Neuronal stem cell (in vitro differentiated cells): ENCODE measurements around the gene IGSF21.

Experiments
- DNase-seq: peaks from one replicate; pipeline ENCODE4 v3.0.0-alpha.2; 2013; ENCODE audit warnings: low spot score
- H2AFZ ChIP-seq: one replicate; pipeline ENCODE4 v1.6.1; 2013; ENCODE audit warnings: mild to moderate bottlenecking, low read length, inconsistent platforms
- H2AK5ac ChIP-seq: 2 replicates; pipeline ENCODE4 v1.6.1; 2013; ENCODE audit warnings: low read depth, mild to moderate bottlenecking, inconsistent platforms, low read length, moderate library complexity, mixed read lengths
- H2BK120ac ChIP-seq: 2 replicates; pipeline ENCODE4 v1.6.1; 2013; ENCODE audit warnings: low read depth, mild to moderate bottlenecking, inconsistent platforms, low read length, moderate library complexity, mixed read lengths
- H2BK12ac ChIP-seq: one replicate; pipeline ENCODE4 v1.6.1; 2013; ENCODE audit warnings: low read length, inconsistent platforms
- H2BK15ac ChIP-seq: 2 replicates; pipeline ENCODE4 v1.6.1; 2013; ENCODE audit warnings: mild to moderate bottlenecking, low read length, inconsistent platforms, mixed read lengths
- H2BK5ac ChIP-seq: one replicate; pipeline ENCODE4 v1.6.1; 2013; ENCODE audit warnings: inconsistent platforms, mild to moderate bottlenecking, low read length, moderate library complexity
- H3K14ac ChIP-seq: one replicate; pipeline ENCODE4 v1.6.1; 2013; ENCODE audit warnings: low read length, inconsistent platforms
- H3K18ac ChIP-seq: 2 replicates; pipeline ENCODE4 v1.6.1; 2013; ENCODE audit warnings: low read length, inconsistent platforms
- H3K23ac ChIP-seq: 2 replicates; pipeline ENCODE4 v1.6.1; 2013; ENCODE audit warnings: low read depth, mild to moderate bottlenecking, mixed read lengths, low read length, inconsistent platforms; ENCODE audit not compliant: poor library complexity
- H3K27ac ChIP-seq: replicated peaks from 3 replicates; pipeline ENCODE4 v1.5.1; 2013; ENCODE audit warnings: low read length, inconsistent platforms
- H3K27me3 ChIP-seq, 3 experiments: 2 replicates each; pipeline ENCODE4 v1.6.1; 2013; ENCODE audit warnings: low read length in 3 of 3, mild to moderate bottlenecking in 2 of 3, inconsistent platforms in 1 of 3, low read depth in 1 of 3, mixed read lengths in 1 of 3, moderate library complexity in 1 of 3; ENCODE audit not compliant: control insufficient read depth in 3 of 3, insufficient read depth in 3 of 3
- H3K36me3 ChIP-seq, 2 donors: replicated peaks in 1 of 2; 2 replicates each; pipeline ENCODE4 v1.6.1; 2013; ENCODE audit warnings: low read length in 2 of 2; ENCODE audit not compliant: control insufficient read depth in 2 of 2, insufficient read depth in 2 of 2
- H3K4ac ChIP-seq: 2 replicates; pipeline ENCODE4 v1.6.1; 2013; ENCODE audit warnings: inconsistent platforms, mild to moderate bottlenecking, low read length, moderate library complexity
- H3K4me1 ChIP-seq, 2 donors: 1 replicate in 1 of 2; 2 replicates in 1 of 2; pipeline ENCODE4 v1.6.1; 2013; ENCODE audit warnings: low read length in 2 of 2, low read depth in 1 of 2; ENCODE audit not compliant: control insufficient read depth in 2 of 2, insufficient read depth in 1 of 2
- H3K4me2 ChIP-seq: one replicate; pipeline ENCODE4 v1.6.1; 2013; ENCODE audit warnings: mild to moderate bottlenecking, low read length, inconsistent platforms; ENCODE audit not compliant: insufficient read depth, poor library complexity, severe bottlenecking
- H3K4me3 ChIP-seq, 2 donors: 2 replicates each; pipeline ENCODE4 v1.5.1; 2013; ENCODE audit warnings: low read length in 2 of 2, mild to moderate bottlenecking in 2 of 2, inconsistent platforms in 1 of 2, moderate library complexity in 1 of 2
- H3K79me1 ChIP-seq: one replicate; pipeline ENCODE4 v1.6.1; 2013; ENCODE audit warnings: low read depth, mild to moderate bottlenecking, inconsistent platforms, low read length, moderate library complexity
- H3K9ac ChIP-seq: one replicate; pipeline ENCODE4 v1.6.1; 2013; ENCODE audit warnings: mild to moderate bottlenecking, low read depth, low read length, inconsistent platforms; ENCODE audit not compliant: poor library complexity
- H3K9me3 ChIP-seq, 2 donors: replicated peaks in 1 of 2; 2 replicates each; pipeline versions ENCODE3 to v1.6.1; 2013; ENCODE audit warnings: low read length in 2 of 2, mild to moderate bottlenecking in 2 of 2, inconsistent platforms in 1 of 2, low read depth in 1 of 2, mixed read lengths in 1 of 2, moderate library complexity in 1 of 2; ENCODE audit not compliant: control insufficient read depth in 2 of 2, insufficient read depth in 1 of 2
- H4K8ac ChIP-seq: one replicate; pipeline ENCODE4 v1.6.1; 2013; ENCODE audit warnings: low read depth, mild to moderate bottlenecking, inconsistent platforms, low read length, moderate library complexity
- H4K91ac ChIP-seq: one replicate; pipeline ENCODE4 v1.6.1; 2013; ENCODE audit warnings: low read length, low read depth, mild to moderate bottlenecking, inconsistent platforms; ENCODE audit not compliant: poor library complexity
- WGBS, 2 donors: extraction: QIAGEN DNeasy Blood & Tissue Kit; methylation state at CpG; one replicate each; pipeline ENCODE4 v1.1.7; 2013; ENCODE audit warnings: missing lambda C conversion rate in 2 of 2, mixed read lengths in 1 of 2; ENCODE audit not compliant: insufficient read length in 2 of 2, insufficient replicate concordance in 1 of 2; ENCODE audit errors: extremely low coverage in 2 of 2; 5-methylcytosine and 5-hydroxymethylcytosine counted together

The IGSF21 gene

GRCh38 chr1:18233176-18233864 is 125.7 kb downstream of the IGSF21 start:
- no peak overlapping the region for H2BK15ac ChIP-seq
- WGBS, 2 donors = no CpG with 5 or more reads among the region's 5 CpGs
- H3K4me2 ChIP-seq = no peak overlapping the region
- H3K36me3 ChIP-seq = no peaks in the 10 kb centered on the region
- DNase-seq = no peak
- H3K27me3 ChIP-seq = no peaks in the 10 kb centered on the region
- peaks cover 3 to 5% of the 10 kb centered on the region in 2 donors for H3K9me3 ChIP-seq
- H2BK120ac ChIP-seq = no peak overlapping the region
- no peak overlapping the region for H3K4me3 ChIP-seq
- no peak overlapping the region for H2BK12ac ChIP-seq
- no peak overlapping the region for H3K14ac ChIP-seq
- no peak overlapping the region for H2AFZ ChIP-seq
- H3K27ac ChIP-seq = no peak overlapping the region
- no peak overlapping the region for H4K91ac ChIP-seq
- no peak overlapping the region for H3K18ac ChIP-seq
- H2BK5ac ChIP-seq = no peak overlapping the region
- H3K23ac ChIP-seq = no peak overlapping the region
- H4K8ac ChIP-seq = no peak overlapping the region
- no peak overlapping the region for H2AK5ac ChIP-seq
- peaks cover 1% of the 10 kb centered on the region for H3K79me1 ChIP-seq
- peaks cover 0 to 10% of the 10 kb centered on the region in 2 donors for H3K4me1 ChIP-seq
- H3K9ac ChIP-seq = no peak overlapping the region
- no peak overlapping the region for H3K4ac ChIP-seq

DNA sequence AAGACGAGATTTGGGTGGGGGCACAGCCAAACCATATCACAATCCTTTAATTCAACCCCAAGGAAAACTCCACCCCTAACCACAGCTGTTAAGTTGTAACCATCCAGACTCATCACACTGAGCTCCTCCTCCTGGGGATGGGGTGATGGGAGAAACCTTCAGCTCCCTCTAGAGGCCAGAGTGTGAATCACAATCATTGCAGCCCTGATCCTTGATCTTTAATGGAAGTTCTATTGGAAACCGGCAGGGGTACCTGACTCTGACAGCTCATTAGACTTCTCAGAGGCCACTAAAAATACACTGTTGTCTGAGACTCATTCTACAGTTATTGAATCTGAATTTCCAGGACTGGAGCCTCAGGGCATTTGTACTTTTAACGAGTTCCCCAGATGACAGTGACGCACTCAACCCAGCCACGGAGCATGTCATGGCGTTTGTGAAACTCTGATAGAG is 127.2 kb downstream of the IGSF21 start:
- Histone ChIP-seq H2AFZ (no peak overlapping the region), H3K14ac (no peak overlapping the region), H2BK5ac (no peak overlapping the region), H3K23ac (no peak overlapping the region), H3K27me3 (no peaks in the 10 kb centered on the region), H2AK5ac (no peak overlapping the region), H3K79me1 (peaks cover 1% of the 10 kb centered on the region), H2BK120ac (no peak overlapping the region), H2BK15ac (no peak overlapping the region), H2BK12ac (no peak overlapping the region), H3K4me2 (no peak overlapping the region), H3K4me1 (peaks cover 0 to 7% of the 10 kb centered on the region in 2 donors), H3K18ac (no peak overlapping the region), H3K4me3 (no peak overlapping the region), H3K36me3 (no peaks in the 10 kb centered on the region), H3K4ac (no peak overlapping the region), H4K91ac (no peak overlapping the region), H3K27ac (no peak overlapping the region), H4K8ac (no peak overlapping the region), H3K9ac (no peak overlapping the region), H3K9me3 (peaks cover 3 to 5% of the 10 kb centered on the region in 2 donors)
- WGBS, 2 donors = no CpG with 5 or more reads among the region's 6 CpGs
- peak; percentile 75 for DNase-seq

DNA sequence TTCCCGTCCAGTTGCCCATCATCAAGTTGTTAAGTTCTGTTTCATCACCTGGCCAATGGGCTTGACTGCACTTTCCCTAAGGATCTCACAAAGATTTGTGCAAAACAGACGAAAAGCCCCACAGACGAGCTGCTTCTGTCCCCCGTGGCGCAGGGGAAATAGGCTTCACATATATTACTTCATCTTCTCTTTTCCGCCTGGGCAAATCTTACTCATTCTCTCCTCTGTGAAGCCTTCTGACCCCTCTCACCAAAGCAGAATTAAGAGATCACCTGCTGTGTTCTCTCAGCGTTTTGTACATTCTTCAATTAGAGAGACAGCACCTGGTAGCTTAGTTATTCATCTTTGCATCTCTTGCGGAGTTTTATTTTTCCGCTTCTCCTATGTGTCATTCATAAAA is 129.8 kb downstream of the IGSF21 start:
- no peak overlapping the region for H4K8ac ChIP-seq
- H4K91ac ChIP-seq = no peak overlapping the region
- H3K4me3 ChIP-seq = no peak overlapping the region
- no peaks in the 10 kb centered on the region for H3K36me3 ChIP-seq
- H3K18ac ChIP-seq = no peak overlapping the region
- no peak overlapping the region for H3K9ac ChIP-seq
- no peak overlapping the region for H3K14ac ChIP-seq
- H2BK12ac ChIP-seq = no peak overlapping the region
- no peak overlapping the region for H2BK120ac ChIP-seq
- H3K4me1 ChIP-seq = peaks cover 0 to 7% of the 10 kb centered on the region in 2 donors
- H3K27me3 ChIP-seq = no peaks in the 10 kb centered on the region
- no peak overlapping the region for H2AK5ac ChIP-seq
- H3K23ac ChIP-seq = no peak overlapping the region
- no CpG with 5 or more reads among the region's 9 CpGs for WGBS, 2 donors
- H2AFZ ChIP-seq = no peak overlapping the region
- peaks cover 1% of the 10 kb centered on the region for H3K79me1 ChIP-seq
- no peak overlapping the region for H3K4me2 ChIP-seq
- H3K9me3 ChIP-seq = no peaks in the 10 kb centered on the region
- no peak overlapping the region for H3K27ac ChIP-seq
- no peak overlapping the region for H2BK5ac ChIP-seq
- H2BK15ac ChIP-seq = no peak overlapping the region
- H3K4ac ChIP-seq = no peak overlapping the region
- DNase-seq = no peak

DNA sequence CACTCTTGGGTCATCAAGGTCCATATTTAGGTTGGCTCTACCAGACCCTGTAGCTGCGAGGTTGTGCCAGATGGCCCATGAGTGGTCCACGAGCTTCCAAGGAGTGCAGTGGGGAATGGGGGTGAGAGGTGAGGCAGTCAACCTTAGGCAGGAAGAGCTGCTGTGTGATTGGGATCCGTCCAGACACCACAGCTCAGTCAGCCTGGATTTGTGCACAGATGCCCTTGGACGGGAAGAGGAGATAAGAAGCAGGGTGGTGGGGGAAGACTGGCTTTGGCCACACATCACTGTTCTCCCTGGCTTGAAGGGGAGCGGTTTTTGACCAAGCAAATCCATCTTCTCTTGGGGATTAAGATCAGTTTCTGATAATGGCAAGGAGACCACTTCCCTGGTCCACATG is 130.6 kb downstream of the IGSF21 start:
- no peak overlapping the region for H4K8ac ChIP-seq
- no peaks in the 10 kb centered on the region for H3K36me3 ChIP-seq
- no peak overlapping the region for H2BK12ac ChIP-seq
- no peaks in the 10 kb centered on the region for H3K27me3 ChIP-seq
- H4K91ac ChIP-seq = no peak overlapping the region
- H2BK120ac ChIP-seq = no peak overlapping the region
- H3K4me2 ChIP-seq = no peak overlapping the region
- no peaks in the 10 kb centered on the region for H3K9me3 ChIP-seq
- H3K18ac ChIP-seq = peak overlapping the region; percentile 38
- no peak overlapping the region for H2AK5ac ChIP-seq
- H2BK15ac ChIP-seq = no peak overlapping the region
- H3K79me1 ChIP-seq = no peaks in the 10 kb centered on the region
- H2BK5ac ChIP-seq = no peak overlapping the region
- no peak overlapping the region for H3K9ac ChIP-seq
- H2AFZ ChIP-seq = no peak overlapping the region
- no peak overlapping the region for H3K27ac ChIP-seq
- no peak overlapping the region for H3K4ac ChIP-seq
- no peak for DNase-seq
- no peak overlapping the region for H3K14ac ChIP-seq
- WGBS, 2 donors = no CpG with 5 or more reads among the region's 5 CpGs
- H3K4me1 ChIP-seq = peaks cover 0 to 7% of the 10 kb centered on the region in 2 donors
- H3K4me3 ChIP-seq = no peak overlapping the region
- no peak overlapping the region for H3K23ac ChIP-seq
